HG03175 (cell line): Measurements from ENCODE around the gene SLA2.
A peak's percentile ranks its signal among the peaks of the same experiment; 100 is the strongest.
"Not testable (repeated sequence)": the region's sequence is repeated elsewhere in the genome, so short reads cannot be mapped to it uniquely, and the experiment has no call there.

ENCODE experiments used
- ATAC-seq: cut with Tn5 transposase; IDR thresholded peaks from one replicate; pipeline ENCODE4 v1.9.1; 2021; ENCODE audit warnings: mild to moderate bottlenecking, moderate library complexity; ENCODE audit not compliant: unreplicated experiment

SLA2 gene

DNA sequence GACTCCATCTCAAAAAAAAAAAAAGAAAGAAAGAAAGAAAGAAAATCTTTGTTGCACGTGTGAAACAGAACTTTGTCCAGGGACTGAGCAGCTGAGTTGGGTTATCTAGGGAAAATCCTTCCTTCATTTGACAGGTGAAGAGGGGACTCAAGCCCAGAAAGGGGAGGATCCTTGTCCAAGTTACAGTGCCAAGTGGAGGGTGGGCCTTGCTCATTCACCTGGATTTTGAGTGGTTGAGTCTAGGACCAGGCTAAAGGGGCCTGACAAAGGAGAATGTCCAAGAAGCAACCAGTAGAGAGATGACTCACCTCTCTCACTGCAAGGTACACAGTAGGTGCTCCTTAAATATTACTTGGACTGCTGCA is 69.9 kb downstream of the SLA2 start:
- ATAC-seq: no peak

DNA sequence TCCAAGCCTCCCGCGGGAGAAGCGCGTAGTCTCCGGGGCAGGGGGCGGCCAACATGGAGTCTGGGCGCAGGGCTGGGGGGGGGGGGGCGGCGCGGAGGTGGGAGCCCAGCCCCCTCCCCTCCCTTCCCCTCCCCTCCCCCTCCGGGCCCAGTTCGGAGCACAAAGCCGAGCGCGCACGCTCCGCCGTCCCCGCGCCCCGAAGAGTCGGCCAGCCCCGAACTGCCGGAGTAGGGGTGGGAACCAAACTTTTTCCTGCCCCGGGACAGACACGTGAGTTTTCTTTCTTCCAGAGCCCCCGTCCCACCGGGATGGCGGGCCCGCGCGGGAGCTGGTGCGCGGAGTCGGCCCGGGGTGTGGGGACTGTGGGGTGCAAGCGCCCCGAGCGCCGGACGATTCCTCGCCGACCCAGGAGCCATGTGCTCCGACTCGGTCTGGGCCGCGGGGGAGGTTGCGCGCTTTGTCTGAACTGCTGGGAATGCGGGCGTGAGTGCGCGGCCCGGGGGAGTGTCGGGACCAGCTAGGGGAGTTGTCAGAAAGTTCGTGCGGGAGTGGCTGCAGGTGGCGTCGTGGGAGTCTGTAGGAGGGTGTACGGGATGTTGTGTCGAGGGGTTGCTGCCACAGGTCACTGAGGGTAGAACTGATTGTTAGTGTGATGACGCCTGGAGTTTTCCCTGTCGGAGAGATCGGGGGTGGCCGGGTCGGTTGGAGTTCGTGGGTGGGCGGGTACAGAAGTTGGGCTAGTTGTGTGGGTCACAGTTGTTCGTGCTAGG is 71.4 kb downstream of the SLA2 start:
- ATAC-seq: no peak

GRCh38 chr20:36573798-36574365 is 72.1 kb downstream of the SLA2 start:
- ATAC-seq: no peak

DNA sequence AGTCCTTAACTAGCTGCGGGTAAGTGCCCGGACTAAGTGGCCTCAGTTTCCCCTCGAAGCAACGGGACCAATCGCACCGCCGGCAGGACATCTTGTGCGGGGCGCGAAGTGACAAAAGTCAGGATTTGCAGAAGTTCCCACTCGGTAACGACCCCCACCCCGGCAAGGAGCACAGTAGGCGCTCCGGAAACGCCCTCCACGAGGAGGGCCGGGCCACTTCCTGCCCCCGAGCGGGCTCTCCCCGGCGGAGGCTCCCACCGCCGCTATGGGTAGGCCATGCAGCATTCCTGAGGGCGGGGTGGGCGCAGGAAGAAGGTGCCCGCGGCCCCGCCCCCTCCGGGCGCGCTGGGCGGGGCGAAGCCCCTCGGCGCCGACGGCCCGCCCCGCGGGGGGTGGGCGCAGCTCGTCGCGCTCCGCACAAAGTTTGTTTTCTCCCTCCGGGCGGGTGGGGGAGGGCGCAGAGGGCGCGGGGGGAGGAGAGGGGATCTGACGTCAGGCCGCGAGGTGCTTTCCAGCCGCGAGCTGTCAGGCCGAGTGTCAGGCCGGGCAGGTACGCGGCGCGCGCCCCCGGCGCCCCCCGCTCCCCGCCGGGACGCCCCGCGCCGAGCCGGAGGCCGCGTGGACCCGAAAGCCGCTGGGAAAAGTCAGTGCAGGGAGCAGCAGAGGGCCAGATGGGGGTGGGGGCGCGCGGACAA is 72.7 kb downstream of the SLA2 start, which contains the start of gene TGIF2:
TSS of gene TGIF2 (plus strand) at position 495 of the 695 bp plus-strand sequence. CDS start 5,178 bp downstream, outside the sequence.
- ATAC-seq: peak; percentile 68

- peak; percentile 9 for ATAC-seq
Observed at GRCh38 chr20:36572701-36573102, 73.3 kb downstream of the SLA2 start.

GRCh38 chr20:36571564-36572504 is 74.2 kb downstream of the SLA2 start:
- ATAC-seq: no peak

- no peak for ATAC-seq
Observed at GRCh38 chr20:36569847-36570429, 76.1 kb downstream of the SLA2 start.

DNA sequence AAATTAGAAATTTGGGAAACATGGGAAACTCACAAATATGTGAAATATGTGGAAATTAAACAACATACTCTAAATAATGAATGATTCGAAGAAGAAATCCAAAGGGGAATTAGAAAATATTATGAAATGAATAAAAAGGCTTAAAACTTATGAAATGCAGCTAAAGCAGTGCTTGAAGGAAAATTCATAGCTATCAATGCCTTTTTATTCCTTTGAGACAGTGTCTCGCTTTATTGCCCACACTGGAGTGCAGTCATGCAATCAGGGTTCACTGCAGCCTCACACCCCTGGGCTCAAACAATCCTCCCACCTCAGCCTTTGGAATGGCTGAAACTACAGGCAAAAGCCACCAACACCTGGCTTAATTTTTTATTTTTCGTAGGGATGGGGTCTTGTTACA is 80.5 kb downstream of the SLA2 start:
- no peak for ATAC-seq

DNA sequence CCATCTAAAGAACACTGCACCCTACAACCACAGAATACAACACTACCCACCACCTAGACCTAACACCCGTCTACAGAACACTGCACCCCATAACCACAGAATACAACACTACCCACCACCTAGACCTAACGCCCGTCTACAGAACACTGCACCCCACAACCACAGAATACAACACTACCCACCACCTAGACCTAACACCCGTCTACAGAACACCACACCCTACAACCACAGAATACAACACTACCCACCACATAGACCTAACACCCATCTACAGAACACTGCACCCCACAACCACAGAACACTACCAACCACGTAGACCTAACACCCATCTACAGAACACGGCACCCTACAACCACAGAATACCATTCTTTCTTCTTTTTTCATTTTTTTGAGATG is 81.3 kb downstream of the SLA2 start:
- ATAC-seq: not testable (repeated sequence)

- not testable (repeated sequence) for ATAC-seq
Observed at GRCh38 chr20:36564078-36564725, 81.8 kb downstream of the SLA2 start.

DNA sequence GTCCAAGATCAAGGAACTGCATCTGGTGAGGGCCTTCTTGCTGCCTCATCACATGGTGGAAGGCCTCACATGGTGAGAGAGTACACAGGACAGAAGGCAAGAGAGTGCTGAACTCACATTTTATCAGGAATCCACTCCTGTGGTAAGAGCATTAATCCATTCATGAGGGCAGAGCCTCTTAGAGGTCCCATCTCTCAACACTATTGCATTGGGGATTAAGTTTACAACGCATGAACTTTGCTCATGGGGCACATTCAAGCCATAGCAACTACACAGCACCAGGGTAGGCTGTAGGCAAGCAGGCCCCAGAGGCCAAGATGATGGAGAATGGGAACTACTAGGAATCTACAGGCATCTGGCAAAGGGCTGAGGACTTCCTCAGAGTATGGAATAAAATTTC is 82.6 kb downstream of the SLA2 start:
- ATAC-seq: no peak

GRCh38 chr20:36562724-36563123 is 83.3 kb downstream of the SLA2 start:
- no peak for ATAC-seq
